Neural cell (in vitro differentiated cells): ENCODE measurements around the gene ZNF92. TPM values are rescaled to one million over a fixed set of nuclear protein-coding genes. Genes with fewer than 3 reads are reported as not detected.

Experiments
- H2AFZ ChIP-seq: fragments of 200-600, 300-800 bp; sonication (generic), shearing (Covaris generic); 2 replicates; pipeline ENCODE4 v1.6.0; 2014; ENCODE audit warnings: low read depth, mild to moderate bottlenecking, antibody characterized with exemption, low read length, moderate library complexity
- H3F3A ChIP-seq: fragments of 200-600 bp; shearing (Covaris generic); 2 replicates; pipeline ENCODE4 v1.6.1; 2016; ENCODE audit warnings: mild to moderate bottlenecking, moderate library complexity, mixed read lengths, antibody characterized with exemption, low read length; ENCODE audit not compliant: insufficient read depth, poor library complexity, severe bottlenecking
- H3K27ac ChIP-seq: fragments of 200-600, 300-800 bp; sonication (generic), shearing (Covaris generic); 2 replicates; pipeline ENCODE4 v1.5.1; 2014; ENCODE audit warnings: mild to moderate bottlenecking, low read length, moderate library complexity
- H3K27me3 ChIP-seq: fragments of 300-800, 200-600 bp; sonication (generic), shearing (Covaris generic); 2 replicates; pipeline ENCODE4 v1.6.0; 2014; ENCODE audit warnings: mild to moderate bottlenecking, low read depth, low read length, moderate library complexity; ENCODE audit not compliant: insufficient read depth
- H3K36me3 ChIP-seq: fragments of 300-800, 200-600 bp; sonication (generic), shearing (Covaris generic); 2 replicates; pipeline ENCODE4 v1.5.1; 2014; ENCODE audit warnings: mild to moderate bottlenecking, antibody characterized with exemption, low read length, moderate library complexity; ENCODE audit not compliant: insufficient read depth
- H3K4me2 ChIP-seq: fragments of 300-800, 200-600 bp; sonication (generic), shearing (Covaris generic); 2 replicates; pipeline ENCODE4 v1.6.0; 2014; ENCODE audit warnings: mild to moderate bottlenecking, low read length
- H3K4me3 ChIP-seq: fragments of 300-800, 200-600 bp; sonication (generic), shearing (Covaris generic); 2 replicates; pipeline ENCODE4 v1.5.1; 2014; ENCODE audit warnings: mild to moderate bottlenecking, low read length, moderate library complexity
- H3K79me2 ChIP-seq: fragments of 200-600 bp; shearing (Covaris generic); replicated peaks from 2 replicates; pipeline ENCODE4 v1.6.0; 2014; ENCODE audit warnings: mild to moderate bottlenecking, low read length, moderate library complexity; ENCODE audit not compliant: insufficient read depth
- H3K9ac ChIP-seq: fragments of 300-800, 200-600 bp; sonication (generic), shearing (Covaris generic); 2 replicates; pipeline ENCODE4 v1.6.1; 2016; ENCODE audit warnings: mild to moderate bottlenecking, low read length, mixed read lengths
- H3K9me2 ChIP-seq: fragments of 200-600 bp; shearing (Covaris generic); 2 replicates; pipeline ENCODE4 v1.6.1; 2016; ENCODE audit warnings: mild to moderate bottlenecking, low read length, mixed read lengths; ENCODE audit not compliant: insufficient read depth
- H3K9me3 ChIP-seq: fragments of 200-600, 300-800 bp; sonication (generic), shearing (Covaris generic); 2 replicates; pipeline ENCODE4 v1.6.1; 2016; ENCODE audit warnings: mild to moderate bottlenecking, mixed run types, low read length, moderate library complexity, mixed read lengths
- H4K20me1 ChIP-seq: fragments of 200-600 bp; shearing (Covaris generic); 2 replicates; pipeline ENCODE4 v1.6.1; 2016; ENCODE audit warnings: mild to moderate bottlenecking, mixed run types; ENCODE audit not compliant: insufficient read depth
- CTCF ChIP-seq: fragments of 450-650 bp; IDR thresholded peaks from 2 replicates; pipeline ENCODE4 v1.5.1; 2014; ENCODE audit warnings: antibody characterized with exemption, mild to moderate bottlenecking, moderate library complexity; ENCODE audit not compliant: poor library complexity, severe bottlenecking
- EP300 ChIP-seq: fragments of 450-650 bp; conservative IDR thresholded peaks from 2 replicates; pipeline ENCODE4 v1.6.1; 2014; ENCODE audit warnings: antibody characterized with exemption, mild to moderate bottlenecking, moderate library complexity; ENCODE audit not compliant: poor library complexity, severe bottlenecking
- EZH2 ChIP-seq: fragments of 200-600, 300-800 bp; shearing (Covaris generic), sonication (generic); IDR thresholded peaks from 2 replicates; pipeline ENCODE4 v1.6.1; 2014; ENCODE audit warnings: antibody characterized with exemption, low read length, borderline replicate concordance, mild to moderate bottlenecking; ENCODE audit not compliant: insufficient read depth, poor library complexity, severe bottlenecking
- MXI1 ChIP-seq: fragments of 450-650 bp; conservative IDR thresholded peaks from 2 replicates; pipeline ENCODE4 v1.6.1; 2014; ENCODE audit warnings: antibody characterized with exemption, mild to moderate bottlenecking; ENCODE audit not compliant: poor library complexity, severe bottlenecking
- POLR2AphosphoS5 ChIP-seq: IDR thresholded peaks from 2 replicates; pipeline ENCODE4 v1.6.1; 2012
- RAD21 ChIP-seq: fragments of 450-650 bp; conservative IDR thresholded peaks from 2 replicates; pipeline ENCODE4 v1.6.1; 2014; ENCODE audit warnings: antibody characterized with exemption, mild to moderate bottlenecking, moderate library complexity
- REST ChIP-seq: IDR thresholded peaks from 2 replicates; pipeline ENCODE4 v1.6.1; 2012; ENCODE audit warnings: borderline replicate concordance
- SMC3 ChIP-seq: fragments of 450-650 bp; conservative IDR thresholded peaks from 2 replicates; pipeline ENCODE4 v1.6.1; 2014; ENCODE audit warnings: antibody characterized with exemption, mild to moderate bottlenecking, moderate library complexity; ENCODE audit not compliant: poor library complexity
- TAF1 ChIP-seq: IDR thresholded peaks from 2 replicates; pipeline ENCODE4 v1.6.1; 2012; ENCODE audit warnings: low read depth
- polyA plus RNA-seq: library from polyadenylated mRNA; depleted of rRNA; stranded (reverse); fragments of >200 nt; gene quantifications from 2 replicates; pipeline ENCODE4 v1.2.3, GENCODE V29; 2014

Gene ZNF92
- polyA plus RNA-seq, 1 donor from 2014 or later = 23.2 TPM

DNA sequence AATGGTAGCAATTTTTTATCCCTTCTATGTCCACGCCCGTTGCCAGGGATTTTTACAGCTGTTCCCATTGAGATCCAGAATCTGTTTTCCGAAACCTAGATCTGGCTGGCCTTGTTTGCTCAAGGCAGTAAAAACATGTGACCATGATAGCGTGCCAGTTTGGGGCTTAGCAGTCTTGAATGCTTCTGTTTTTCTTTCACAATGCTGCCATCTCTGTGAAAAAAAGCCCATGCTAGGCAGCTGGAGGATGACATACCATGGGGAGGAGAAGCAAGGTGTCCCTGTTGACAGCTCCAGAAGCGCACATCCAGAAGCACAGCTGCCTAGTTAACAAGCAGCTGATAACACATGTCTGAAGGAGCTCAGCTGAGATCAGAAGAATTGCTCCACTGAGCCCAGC, 2.2 kb upstream of the ZNF92 start:
- H2AFZ ChIP-seq = no peak overlapping the region
- no peak overlapping the region for H3K4me2 ChIP-seq
- H3K36me3 ChIP-seq = no peaks in the 10 kb centered on the region
- H3K27ac ChIP-seq = no peak overlapping the region
- H3K4me3 ChIP-seq = no peak overlapping the region
- H3K9ac ChIP-seq = no peak overlapping the region
- no peaks in the 10 kb centered on the region for H3K9me2 ChIP-seq
- TF ChIP-seq REST = no peak
- TF ChIP-seq RAD21 = no peak
- no peak for TF ChIP-seq TAF1
- TF ChIP-seq EZH2 = no peak
- TF ChIP-seq SMC3 = no peak
- TF ChIP-seq POLR2AphosphoS5 = no peak
- no peak for TF ChIP-seq CTCF
- no peak for TF ChIP-seq EP300
- TF ChIP-seq MXI1 = no peak
- H3F3A ChIP-seq = peaks cover 3% of the 10 kb centered on the region
- H3K9me3 ChIP-seq = no peaks in the 10 kb centered on the region
- H4K20me1 ChIP-seq = no peaks in the 10 kb centered on the region
- H3K79me2 ChIP-seq = peaks cover 25% of the 10 kb centered on the region
- H3K27me3 ChIP-seq = no peaks in the 10 kb centered on the region

DNA sequence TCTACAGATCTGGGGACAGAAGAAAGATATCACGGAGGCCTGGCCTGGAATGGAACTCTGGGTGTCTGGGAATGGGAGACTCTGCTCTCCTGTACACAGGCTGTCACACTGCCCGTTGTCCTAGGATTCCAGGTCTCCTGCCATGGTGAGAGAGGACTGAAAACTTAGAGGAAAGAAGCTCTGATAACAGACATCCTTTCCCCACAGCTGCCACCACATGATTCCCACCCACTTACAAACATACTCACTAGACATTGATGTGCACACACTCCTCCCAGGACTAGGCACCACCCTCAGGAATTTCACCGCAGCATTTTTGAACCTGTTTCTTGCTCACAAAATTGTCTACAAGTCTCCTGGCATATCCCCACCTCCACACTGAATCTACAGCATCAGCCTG, 5.7 kb downstream of the ZNF92 start:
- Histone ChIP-seq H3K27ac (no peak overlapping the region), H3K9me2 (no peaks in the 10 kb centered on the region), H3K9ac (no peak overlapping the region), H3K4me2 (no peak overlapping the region), H2AFZ (no peak overlapping the region), H3K9me3 (no peaks in the 10 kb centered on the region), H3K27me3 (no peaks in the 10 kb centered on the region), H3K4me3 (no peak overlapping the region), H3F3A (no peaks in the 10 kb centered on the region), H3K36me3 (no peaks in the 10 kb centered on the region), H3K79me2 (peaks cover 88% of the 10 kb centered on the region), H4K20me1 (no peaks in the 10 kb centered on the region)
- TF ChIP-seq REST = no peak
- TF ChIP-seq CTCF = no peak
- TF ChIP-seq EP300 = no peak
- no peak for TF ChIP-seq TAF1
- TF ChIP-seq SMC3 = no peak
